HK-2 (cell line): Measurements from ENCODE around the gene LRP2.

Experiments
- DNase-seq: peaks from one replicate; pipeline ENCODE4 v3.0.0-alpha.2; 2018; ENCODE audit not compliant: unreplicated experiment

Gene LRP2

DNA sequence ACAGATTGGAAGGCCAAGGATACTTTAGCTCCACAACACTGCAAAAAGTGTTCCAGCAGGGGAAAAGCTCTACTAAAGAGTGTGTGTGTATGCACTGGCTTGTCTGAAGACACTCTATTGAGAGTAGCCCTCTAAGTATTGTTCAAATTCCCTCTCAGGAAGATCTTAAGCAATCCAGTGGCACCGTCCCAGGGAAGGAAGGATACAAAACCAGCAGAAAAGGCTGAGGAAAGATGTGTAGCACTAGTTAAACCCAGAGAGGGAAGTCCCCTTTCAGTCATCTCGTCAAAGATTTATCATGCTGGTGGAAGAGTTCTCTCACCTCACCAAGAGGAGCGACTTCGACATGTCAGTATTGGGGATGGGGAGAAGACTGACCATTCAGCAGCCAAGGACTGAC lies 242.5 kb downstream of the LRP2 start:
- no peak for DNase-seq

DNA sequence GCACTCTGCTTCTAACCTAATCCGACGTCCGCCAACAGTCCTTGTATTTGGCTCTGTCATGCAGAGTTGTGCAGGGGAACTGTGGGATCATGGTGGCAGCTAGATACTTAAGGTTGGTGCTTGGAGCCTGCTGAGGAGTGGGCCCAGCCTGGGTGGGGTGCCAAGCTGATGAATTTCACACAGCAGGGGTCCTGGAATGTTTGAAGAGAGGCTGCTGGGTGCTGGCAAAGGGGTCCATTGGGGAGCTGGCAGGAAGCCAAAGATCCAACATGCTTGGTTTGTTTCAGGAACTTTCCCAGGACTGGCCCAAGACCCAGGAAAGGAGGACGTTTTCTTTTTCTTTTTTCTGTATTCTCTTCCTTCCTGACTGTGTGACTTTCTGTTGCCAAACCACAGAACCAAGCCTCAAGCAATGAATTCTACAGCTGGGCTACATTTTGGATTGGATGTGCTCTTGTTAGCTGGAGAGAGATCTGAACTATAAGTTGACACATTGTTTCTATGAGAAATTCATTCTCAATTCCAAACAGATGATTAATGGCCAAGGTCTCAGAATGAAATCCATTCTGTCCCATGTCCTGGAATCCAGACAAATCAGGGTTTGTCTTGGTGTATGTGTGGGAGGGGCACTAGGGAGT lies 243.1 kb downstream of the LRP2 start:
- no peak for DNase-seq

DNA sequence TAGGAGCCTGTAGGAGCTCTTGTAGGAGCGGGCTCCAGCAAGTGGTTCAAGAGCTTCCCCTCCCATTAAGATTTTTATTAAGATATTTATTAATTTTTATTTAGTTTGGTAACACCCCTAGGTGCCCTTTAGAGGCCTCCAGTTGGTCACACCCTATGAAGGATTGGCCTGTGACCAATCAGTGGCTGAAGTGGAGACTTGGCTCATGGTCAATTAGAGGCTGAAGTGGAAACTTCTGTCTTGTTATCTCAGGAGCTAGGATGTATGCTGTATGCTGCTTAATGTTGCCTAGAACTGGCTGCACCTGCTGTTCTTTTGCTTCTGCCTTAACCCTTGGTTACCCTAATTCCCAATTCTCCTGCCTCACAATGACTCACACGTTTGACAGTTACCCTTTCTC lies 244.3 kb downstream of the LRP2 start:
- DNase-seq, result no peak

DNA sequence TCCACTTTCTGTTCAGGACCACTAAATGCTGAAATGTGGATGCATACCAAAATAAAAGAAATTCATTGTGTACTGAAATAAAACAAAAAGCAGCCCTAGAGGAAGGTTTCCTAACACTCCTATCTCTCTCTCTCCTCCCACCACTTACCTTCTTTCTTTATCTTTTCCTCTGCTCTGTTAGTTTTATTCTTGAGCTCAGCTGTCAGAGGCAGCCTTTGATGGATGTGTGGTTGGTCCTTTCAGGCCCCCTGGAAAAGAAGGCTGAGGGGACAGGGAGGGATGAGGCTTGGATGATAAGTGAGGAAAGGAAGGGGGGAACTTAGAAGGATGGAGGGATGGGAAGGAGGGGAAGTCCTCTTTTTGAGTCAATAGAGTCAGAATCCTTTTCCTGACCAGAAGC lies 245.3 kb downstream of the LRP2 start:
- DNase-seq, result no peak

DNA sequence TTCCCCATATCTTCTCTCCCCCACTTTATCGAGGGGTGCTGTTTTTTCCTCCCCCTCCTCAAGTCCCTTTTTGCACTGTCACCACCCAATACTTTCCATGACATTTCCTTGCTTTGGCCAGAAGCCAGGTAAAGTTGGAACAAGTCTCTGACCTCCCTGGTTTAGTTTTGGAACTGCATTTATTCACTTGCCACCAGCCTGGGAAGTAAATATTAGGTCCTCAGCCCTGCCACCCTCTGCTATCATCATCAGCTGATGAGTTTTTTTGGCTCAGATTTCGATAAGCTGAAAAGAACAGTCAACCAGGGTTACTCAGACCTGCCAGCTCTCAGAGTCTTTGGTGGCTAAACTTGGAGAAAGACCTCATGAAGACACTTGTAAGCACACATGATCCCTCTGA lies 246.0 kb downstream of the LRP2 start:
- no peak for DNase-seq

DNA sequence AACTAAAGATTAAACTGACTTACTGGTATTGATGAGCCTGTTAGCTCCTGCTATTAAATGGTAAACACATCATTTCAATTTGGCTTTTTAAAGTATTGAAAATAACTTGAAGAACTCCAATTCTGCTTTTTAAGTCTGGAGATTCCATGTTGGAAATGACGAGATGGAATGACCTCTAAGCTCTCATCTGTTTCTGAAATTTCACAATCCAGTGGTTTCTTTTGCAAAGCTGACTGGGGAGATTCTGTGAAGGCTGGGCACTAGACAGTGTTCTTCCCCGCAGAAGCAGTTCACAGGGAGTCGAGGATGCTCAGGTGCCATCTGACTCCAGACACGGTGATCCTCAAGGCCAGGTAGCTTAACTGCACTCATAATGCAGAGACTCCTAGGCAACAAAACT lies 248.3 kb downstream of the LRP2 start:
- DNase-seq, result no peak

DNA sequence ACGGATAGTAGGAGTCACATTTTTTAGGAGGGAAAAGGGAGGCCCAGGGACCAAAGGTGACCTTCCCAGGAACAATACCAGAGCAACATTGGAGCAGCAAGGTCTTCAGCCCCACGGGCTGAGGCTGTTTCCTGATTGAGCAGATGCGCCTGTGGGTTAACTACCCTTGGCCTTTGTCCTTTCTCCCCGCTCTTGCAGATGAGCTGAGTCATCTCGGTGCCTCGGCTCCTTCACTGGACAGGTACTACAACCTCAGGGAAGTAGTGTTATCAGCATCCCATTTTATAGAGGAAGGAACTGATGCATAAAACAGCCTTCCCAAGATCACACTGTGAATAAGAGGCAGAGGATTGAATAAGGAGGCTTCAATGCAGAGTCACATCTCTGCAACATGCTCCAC lies 249.5 kb downstream of the LRP2 start:
- DNase-seq, result no peak

DNA sequence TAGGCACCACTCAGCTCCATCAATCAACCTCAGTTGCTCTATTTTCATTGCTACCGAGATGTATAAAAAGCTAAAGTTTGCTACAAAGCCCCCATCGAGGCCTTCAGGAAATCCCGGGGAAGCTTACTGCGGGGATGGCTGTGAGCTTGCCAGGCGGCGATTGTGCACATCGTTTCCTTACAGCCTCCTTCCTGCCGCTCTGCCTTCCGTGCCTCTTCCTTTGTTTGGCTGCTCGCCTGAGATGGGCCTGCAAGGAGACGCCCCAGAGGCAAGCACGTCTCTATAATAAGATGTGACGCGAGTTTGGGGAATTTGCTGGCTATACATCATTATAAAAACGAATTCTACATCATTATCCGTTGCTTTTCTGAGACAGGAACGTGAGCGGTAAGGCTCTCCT lies 251.4 kb downstream of the LRP2 start:
- no peak for DNase-seq

DNA sequence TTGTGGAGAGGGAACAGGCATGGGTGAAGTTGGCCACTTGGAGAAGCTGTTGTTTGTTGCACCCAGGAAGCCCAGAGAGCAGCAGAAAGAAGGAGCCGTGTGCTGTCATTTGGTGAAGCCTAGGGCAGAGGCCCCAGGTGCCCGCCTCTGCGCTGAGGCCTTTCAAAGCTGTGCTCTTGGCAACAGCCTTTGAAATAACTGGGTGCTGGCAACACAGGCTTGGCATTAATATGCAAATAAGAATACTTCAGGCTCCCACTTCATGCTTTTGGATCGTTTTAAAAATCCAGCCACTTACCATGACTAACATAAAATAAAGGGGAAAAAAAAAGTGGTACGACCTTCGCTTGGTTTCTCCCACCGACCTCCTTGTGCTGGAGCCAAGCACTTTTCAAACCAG lies 251.9 kb downstream of the LRP2 start:
- DNase-seq, result no peak

DNA sequence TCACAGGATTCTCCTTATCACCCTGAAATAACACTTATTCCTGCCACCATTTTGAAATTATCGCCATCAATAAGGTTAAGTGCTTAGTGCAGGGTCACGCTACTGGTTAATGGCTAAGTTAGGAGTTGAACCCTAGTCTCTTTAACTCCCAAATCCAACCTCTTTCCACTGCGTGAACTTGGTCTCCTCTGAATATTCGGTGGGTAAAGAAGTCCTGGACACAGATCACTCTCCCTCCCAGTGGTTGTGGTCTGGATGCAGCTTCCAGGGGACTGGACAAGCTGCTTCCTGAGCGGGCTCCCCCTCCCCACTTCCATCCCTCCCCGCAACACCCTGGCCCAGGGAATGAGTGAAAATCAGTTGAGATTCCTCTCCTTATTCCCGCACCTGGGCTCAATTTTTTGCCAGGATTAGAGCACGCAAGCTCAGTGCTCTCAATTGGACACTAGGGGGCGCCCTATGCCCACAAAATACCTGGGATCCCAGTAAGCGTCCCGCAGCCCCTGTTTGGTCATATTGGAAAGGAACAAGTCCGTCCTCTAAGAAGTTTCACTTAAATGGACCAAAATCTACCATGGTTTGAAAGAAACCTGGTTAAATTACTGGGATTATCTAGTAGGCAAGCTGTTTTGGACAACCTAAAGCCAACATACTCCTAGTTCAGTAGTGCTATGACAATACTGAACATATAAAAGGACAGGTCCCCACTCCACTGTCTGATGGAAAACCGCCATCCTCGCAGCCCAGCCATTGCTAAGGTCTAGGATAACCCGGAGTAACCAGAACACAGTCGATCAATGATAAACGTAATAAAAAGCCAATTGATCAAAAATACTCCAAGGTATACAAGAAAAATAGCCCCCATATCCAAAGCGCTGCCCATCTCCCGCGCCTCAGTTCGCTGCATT lies 252.6 kb downstream of the LRP2 start:
- peak; percentile 72 for DNase-seq

DNA sequence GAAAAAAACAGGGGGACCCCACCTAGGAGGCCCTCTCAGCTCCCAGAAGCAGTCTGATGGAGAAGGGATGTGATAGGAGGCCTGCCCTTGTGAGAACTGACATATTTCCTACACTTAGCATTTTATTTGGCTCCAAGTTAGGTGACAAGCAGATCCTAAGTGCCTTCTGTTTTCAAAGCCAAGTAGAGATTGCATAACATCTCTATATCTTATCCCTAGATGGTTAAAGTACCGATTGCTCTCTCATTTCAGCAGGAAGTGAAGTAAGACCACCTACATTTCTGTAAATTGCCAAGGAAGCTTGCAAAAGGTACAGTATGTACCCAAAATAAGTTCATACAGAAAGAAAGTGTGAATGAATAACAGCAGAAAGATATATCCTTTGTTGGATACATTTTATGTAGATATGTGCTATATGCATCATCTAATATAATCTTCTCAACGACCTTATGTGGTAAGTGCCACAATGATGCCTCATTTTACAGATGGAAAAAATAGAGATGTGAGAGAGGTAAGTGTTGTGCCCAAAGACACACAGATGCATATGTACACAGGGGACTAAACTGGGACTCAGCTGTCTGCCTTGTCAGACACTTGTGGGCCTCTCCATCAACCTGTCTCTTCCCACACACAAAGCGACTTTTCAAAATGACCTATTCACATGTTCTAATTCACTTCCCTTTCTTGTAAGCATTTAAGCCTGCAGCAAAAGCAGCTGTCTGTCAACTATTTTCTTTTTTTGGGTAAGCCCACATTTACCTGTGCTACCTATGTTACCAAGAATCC lies 254.0 kb downstream of the LRP2 start:
- no peak for DNase-seq

DNA sequence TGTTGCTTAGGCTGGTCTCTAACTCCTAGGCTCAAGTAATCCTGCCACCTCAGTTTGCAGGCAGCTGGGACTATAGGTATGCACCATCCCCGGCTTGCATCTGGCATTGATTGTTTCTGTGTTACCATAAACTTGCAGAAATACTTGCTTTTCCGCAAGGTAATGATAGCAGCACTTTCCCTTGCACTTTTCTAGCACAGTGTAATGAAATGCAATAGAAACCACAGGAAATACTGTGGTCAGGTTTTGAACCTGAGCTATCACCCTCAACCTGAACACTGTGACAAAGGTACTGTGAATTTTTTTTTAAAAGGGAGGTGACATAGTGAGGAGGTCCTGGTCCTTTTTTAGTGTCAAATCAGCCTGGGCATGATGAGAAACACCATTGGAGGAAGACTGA lies 254.7 kb downstream of the LRP2 start:
- DNase-seq, result no peak

DNA sequence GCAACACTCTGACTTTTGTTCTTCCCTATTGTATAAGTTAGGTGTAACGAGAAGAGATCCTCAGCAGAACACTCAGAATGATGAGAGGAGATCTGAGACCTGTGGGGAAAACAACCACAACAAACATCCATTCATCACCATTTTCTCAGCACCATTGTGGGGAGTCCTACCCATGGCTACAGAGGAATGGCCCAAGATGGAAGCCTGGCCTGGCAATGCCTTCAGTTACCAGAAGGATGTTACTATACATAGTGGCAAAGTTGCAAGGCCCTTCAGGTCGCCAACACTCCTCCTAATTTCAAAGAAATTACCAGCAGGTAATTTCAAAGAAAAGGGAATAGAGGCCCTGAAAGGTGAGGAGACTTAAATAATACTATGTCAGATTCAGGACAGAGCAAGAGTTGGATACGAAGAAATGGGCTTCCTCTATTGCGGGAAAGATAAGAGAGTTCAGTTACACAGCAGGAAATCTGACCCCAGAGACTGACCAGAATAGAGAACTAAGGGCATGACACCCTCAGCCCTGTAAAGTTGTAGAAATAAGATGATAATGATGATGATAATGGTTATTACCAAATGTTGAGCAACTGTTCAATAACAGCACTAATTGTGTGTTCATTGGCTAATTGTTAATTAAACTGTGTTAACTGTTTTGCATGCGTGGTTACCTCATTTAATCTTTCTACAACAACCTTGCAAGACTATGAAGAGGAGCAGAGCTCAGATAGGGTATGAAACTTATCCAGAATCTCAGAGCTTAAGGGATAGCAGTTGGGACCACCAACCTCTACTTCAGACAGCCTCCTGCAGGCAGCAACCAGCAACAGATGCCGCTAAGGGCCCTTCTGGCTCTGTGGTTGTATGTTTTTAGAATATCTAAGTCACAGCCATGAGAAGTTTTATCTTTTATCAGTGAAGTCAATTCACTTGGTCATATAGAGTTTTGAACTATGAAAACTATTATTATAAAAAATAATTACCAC lies 255.5 kb downstream of the LRP2 start:
- no peak for DNase-seq

DNA sequence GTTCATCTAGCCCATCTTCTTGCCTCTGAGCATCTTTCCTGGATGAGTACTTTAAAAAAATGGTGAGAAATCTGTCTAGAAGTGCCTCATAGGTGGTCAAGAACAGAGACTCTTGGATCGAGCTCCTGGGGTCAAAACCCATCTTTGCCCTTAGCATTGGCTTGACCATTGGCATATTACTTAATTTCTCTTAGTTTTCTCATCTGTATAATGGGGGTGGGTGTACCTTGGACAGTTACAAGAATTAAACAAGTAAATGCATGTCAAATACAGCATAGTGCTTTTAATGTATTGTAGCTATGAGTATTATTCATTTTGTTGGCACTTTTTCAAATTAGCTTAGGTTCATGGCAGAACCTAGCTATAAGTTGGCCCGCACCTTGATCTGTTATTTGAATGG lies 256.2 kb downstream of the LRP2 start:
- DNase-seq, result no peak

DNA sequence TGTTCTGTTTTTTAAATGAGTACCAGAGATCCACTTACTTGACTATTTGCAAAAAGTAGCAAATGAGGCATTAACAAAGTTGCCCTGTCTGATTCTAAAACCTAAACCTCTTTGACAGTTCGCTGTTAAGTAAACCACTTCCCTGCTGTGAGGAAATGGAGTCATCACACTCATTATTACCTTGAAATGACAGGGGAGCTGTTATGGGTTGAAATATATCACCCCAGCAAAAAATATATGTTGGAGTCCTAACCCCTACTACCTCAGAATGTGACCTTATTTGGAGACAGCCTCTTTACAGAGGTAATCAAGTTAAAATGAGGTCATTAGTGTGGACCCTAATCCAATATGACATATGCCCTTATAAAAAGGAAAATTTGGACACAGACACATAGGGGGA lies 256.9 kb downstream of the LRP2 start:
- DNase-seq, result no peak

DNA sequence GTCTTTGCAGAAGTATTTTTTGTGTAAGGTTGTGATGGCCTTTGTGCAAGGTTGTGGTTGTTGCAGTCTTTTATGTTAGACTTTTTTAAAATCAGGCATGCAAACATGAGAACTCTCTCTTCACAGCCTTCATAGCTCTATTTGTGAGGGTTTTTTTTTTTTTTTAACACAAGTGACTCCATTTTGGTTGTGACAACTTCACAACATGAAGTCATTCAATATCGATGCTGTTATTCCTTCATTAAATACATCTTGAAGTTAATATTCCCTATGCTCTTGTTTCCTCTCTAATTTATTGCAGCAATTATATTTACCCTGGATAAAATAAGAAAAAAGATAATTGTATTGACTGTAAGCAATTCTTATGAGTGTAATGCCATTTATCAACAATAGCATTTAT lies 257.5 kb downstream of the LRP2 start:
- no peak for DNase-seq

DNA sequence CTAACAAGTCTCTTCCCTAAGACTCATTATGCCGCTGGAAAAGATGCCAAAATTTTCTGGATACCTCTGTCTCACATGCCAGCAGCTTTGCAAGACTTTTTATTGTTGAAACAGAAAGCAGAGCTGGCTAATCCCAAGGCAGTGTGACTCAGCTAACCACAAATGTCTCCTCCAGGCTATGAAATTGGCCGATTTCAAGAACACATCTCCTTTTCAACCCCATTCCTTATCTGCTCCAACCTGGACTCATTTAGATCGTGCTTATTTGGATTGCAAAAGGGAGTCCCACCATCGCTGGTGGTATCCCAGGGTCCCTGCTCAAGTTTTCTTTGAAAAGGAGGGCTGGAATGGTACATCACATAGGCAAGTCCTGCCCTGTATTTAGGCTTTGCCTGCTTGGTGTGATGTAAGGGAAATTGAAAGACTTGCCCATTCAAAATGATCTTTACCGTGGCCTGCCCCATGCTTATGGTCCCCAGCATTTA lies 266.7 kb downstream of the LRP2 start:
- peak; percentile 33 for DNase-seq

DNA sequence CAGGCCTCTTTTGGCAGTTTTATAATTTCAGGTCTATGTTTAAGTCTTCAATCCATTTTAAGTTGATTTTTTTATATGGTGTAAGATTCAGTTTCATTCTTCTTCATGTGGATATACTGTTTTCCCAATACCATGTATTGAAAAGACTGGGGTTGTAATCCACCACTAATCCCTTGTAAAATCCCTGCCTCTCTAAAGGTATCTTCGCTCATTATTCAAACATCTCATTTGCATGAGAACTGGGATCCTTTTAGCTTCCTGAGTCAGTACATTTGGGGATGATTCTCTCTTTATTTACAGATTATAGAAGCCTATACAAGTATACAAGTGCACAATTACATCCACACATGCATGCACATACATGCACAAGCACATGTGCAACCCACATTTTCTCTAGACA lies 267.7 kb downstream of the LRP2 start:
- DNase-seq, result no peak

DNA sequence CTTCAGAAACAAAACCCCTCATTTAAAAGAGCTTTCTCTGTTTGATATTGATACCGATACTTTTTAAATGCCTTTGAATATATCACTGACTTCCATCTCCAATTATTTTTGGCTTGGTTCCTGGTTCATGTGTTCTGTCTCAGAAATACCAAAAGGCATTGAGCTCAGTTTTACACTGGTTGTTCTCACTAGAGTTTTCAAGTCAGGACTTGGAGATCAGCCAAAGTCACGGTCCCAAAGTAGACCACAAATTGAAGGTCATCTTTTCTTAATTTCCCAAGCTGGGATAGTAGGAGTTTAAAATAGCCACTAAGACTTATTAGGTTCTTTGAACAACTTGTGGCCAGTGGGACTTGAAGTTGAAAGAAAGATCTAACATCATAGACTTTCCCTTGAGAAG lies 268.8 kb downstream of the LRP2 start:
- no peak for DNase-seq

DNA sequence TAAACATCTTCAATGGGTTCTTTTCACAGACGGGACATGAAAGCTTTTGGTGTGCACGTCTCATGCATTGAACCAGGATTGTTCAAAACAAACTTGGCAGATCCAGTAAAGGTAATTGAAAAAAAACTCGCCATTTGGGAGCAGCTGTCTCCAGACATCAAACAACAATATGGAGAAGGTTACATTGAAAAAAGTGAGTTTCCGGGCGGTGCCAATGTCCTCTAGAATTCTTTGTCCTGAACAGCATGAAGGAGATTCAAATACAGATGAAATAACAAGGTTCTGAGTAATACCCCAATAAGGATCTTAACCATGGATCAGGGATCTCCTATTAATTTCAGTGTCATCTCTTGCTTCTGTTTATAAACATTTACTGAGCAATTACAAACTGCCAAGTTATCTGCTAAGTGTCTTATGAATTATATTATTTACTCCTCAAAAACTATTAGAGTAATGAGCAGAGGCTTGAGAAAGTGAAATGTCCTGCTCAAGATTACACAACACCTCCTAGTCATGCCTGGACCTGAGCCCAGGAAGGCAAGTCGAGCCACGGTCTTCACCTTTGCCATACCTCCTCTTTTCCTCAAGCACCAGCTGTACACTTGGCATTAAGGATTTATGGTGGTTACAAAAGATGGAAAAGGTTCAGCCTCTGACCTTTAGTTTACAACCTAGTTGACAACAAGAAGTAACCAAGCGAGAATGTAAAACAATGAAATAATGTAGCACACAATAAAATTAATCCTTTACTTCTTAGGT lies 270.4 kb downstream of the LRP2 start:
- no peak for DNase-seq

DNA sequence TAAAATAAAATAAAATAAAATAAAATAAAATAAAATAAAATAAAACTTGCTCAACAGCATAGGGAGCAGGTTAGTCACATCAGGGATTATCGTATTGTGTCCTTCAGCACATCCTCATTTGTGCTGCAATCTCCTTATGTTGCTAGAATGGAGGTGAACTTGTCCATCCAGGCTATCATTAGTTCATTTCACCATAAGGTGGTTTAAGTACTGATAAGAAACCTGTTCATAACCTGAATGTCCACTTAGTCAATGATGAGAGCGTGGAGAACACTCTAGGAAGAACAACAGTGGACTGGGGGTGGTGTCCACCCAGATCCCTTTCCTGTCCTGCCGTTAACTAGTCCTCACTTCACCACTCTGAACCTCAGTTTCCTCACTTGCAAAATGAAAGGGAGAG lies 271.1 kb downstream of the LRP2 start:
- no peak for DNase-seq
